HG02870 (cell line): ENCODE data around the gene FCAMR.

Experiments
- ATAC-seq: cut with Tn5 transposase; IDR thresholded peaks from one replicate; pipeline ENCODE4 v1.9.1; 2021; ENCODE audit warnings: mild to moderate bottlenecking, moderate library complexity; ENCODE audit not compliant: unreplicated experiment

The FCAMR gene

GRCh38 chr1:206912445-206913095 is 57.7 kb downstream of the FCAMR start:
- no peak for ATAC-seq

DNA sequence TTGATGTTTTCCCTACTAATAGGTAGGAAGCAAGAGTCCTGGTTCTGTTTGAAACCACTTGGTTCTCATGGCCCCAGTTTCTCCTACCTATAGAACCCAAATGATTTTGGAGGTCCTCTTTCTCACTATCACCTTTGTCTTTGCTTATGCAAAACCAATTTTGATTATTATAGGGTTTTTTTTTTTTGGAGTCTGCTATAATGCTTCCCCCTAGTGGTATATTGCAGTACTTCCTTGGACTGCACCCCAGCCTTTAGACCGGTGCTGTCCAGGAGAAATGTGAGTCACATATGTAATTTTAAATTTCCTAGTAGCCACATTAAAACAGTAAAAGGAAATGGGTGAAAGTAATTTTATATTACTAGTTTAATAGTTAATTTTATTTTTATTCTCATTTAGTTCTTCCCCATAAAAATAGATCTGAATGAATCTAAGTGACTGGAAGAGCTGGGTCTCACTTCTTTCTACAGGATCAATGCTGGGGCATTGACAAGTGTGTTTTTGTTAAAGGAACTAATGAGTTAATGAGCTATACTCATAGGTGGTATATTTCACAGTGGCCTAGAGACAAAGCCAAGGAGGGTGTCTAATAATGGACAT is 59.1 kb downstream of the FCAMR start:
- no peak for ATAC-seq

DNA sequence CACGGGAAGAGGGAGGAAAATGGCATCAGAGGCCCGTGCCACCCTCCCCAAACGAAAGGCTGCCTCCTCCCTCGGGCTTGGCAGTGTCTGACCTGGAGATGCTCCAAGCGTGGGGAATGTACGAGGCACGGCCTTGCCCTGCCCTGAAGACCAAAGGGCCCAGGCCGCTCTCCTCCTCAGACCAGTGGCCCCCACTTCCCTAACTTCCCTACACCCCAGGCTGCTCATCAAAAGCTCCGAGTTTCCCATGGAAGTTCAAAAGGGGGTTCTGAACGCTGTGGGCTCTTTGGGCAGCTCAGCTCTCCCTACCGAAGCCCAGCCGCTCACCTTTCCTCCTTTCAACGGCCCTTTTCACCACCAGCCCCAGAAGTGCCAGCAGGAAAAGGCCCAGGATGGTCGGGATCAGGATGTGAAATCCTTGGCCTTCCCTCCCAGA is 60.4 kb downstream of the FCAMR start:
- ATAC-seq, result no peak

DNA sequence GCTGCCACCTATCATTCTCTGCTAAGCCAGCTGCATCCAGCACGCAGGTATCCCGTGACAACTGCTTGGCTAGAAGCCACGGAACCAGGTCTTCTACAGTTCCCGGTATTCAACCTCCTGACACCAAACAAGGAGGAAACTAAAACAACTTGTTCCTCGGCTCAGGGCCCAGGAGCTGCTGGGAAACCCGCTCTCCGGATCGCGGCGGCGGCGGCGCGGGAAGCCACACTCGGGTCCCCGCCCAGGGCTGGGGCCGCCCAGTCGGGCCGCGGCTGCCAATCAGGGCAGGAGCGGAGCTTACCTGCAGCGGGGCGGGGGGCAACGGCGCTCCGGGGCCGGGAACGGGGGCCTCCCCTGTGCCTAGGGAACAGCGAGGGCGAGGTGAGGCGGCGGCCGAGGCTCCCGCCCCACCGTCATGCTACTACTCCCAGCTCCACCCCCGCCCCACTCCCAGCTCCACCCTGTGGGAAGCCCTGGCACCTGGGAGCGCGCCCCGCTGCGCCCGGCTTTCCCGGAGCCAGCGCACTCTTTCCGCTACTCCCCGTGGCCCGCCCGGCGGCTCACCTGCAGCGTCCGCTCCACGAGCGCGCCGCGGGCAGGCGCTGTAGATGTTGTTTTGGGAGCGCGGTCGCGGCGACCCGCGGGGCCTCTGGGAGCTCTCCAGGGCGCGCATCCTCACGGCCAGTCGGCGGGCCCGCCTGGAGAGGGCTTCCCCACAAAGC is 60.9 kb downstream of the FCAMR start:
- no peak for ATAC-seq

GRCh38 chr1:206908038-206908437 is 62.2 kb downstream of the FCAMR start:
- ATAC-seq, result no peak
